ENCODE data around the gene TMEM63A. TPM values are rescaled to one million over a fixed set of nuclear protein-coding genes. Genes with fewer than 3 reads are reported as not detected.

TMEM63A gene
- total RNA-seq, 1 experiment from 2014 or later: 93.9 TPM

DNA sequence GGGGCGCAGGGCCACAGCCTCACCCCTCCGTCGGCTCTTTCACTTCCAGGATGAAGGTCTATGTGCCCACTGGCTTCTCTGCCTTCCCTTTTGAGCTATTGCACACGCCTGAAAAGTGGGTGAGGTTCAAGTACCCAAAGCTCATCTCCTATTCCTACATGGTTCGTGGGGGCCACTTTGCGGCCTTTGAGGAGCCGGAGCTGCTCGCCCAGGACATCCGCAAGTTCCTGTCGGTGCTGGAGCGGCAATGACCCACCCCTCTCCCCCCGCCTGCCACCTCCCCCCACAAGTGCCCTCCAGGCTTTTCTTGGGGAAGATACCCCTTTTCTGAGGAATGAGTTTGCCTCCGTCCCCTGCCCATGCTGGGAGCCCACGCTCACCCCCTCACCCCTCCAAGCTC, 37.1 kb downstream of the TMEM63A start:
- Histone ChIP-seq H3K4me3 (ENCODE audit: low read depth, low read length) (no peak overlapping the region), H3K27me3 (replicated peaks; ENCODE audit: control insufficient read depth, insufficient read depth, low read length) (no peaks in the 10 kb centered on the region), H3K9me3 (no peaks in the 10 kb centered on the region), H3K4me1 (no peaks in the 10 kb centered on the region), H3K36me3 (ENCODE audit: control insufficient read depth, insufficient read depth, low read length) (no peaks in the 10 kb centered on the region; the same call in 1 of the 2 replicates)
- ChIA-PET CTCF (interaction anchor here (0.6 kb wide), 1 partner anchor 9 kb away, joined by 3 read pairs; no protein-coding TSS in a partner anchor), POLR2A (no interaction called here)
- BruUV-seq (replicated peaks): no TSS peak
- H3K4me1 Mint-ChIP-seq (ENCODE audit: low read depth, unreplicated experiment): no peaks in the 10 kb centered on the region
- H3K4me3 Mint-ChIP-seq (ENCODE audit: unreplicated experiment): no peak overlapping the region
- no peaks in the 10 kb centered on the region for H3K9me3 Mint-ChIP-seq (ENCODE audit: unreplicated experiment)
- intact Hi-C loops (cut with micrococcal nuclease; ENCODE audit: unreplicated experiment): loop anchor here (5.0 to 10.0 kb wide), 2 partner anchors 132 to 290 kb away; no protein-coding TSS in a partner anchor
- H3K36me3 Mint-ChIP-seq (ENCODE audit: insufficient read depth, unreplicated experiment): peaks cover 89% of the 10 kb centered on the region
- TF ChIP-seq CTCF (IDR thresholded peaks at IDR 0.05; ENCODE audit: insufficient read depth in 1 of 2, low read depth in 1 of 2, low read length in 1 of 2, severe bottlenecking in 1 of 2, unreplicated experiment in 1 of 2): no peak
- H3K27me3 Mint-ChIP-seq (ENCODE audit: insufficient read depth, unreplicated experiment): no peaks in the 10 kb centered on the region
- no peak overlapping the region for H3K27ac Mint-ChIP-seq (ENCODE audit: unreplicated experiment)
- no peak for DNase-seq

DNA sequence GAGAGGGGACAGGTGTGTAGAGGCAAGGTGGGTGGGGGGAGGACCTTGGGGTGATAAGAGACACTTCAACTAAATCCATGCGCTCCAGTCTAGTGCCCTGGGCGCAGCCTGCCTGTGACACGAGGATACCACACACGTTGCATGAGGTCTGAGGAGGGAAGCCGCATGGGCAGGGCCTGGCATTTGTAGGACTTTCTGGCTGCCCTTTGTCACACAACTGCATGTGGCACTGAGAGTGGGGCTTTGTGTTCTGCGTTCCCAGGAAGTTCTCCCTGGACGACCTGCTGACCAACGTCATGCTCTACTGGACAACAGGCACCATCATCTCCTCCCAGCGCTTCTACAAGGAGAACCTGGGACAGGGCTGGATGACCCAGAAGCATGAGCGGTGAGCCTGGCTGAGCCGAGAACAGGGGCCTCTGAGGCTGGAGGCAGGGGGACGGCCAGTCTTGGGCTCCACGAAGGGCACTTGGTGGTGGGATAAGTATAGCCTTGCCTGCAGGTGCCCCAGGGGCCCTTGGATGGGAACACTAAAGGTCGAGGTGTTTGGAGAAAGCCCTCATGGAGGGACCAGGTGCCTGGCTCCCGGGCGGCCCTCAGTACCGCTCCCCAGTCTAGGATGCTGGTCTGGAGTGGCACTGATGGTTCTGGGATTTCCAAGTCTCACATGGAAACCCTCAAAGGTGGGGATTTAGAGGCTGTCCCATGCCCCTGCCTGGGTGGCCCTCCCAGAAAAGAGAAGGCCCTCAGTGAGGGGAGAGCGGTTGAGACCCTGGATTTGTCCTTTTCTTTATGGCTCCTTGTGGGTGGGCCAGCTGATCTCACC, 37.7 kb downstream of the TMEM63A start:
- CTCF ChIA-PET: interaction anchor here (0.6 kb wide), 1 partner anchor 10 kb away, joined by 3 read pairs; no protein-coding TSS in a partner anchor
- H3K36me3 Mint-ChIP-seq (ENCODE audit: insufficient read depth, unreplicated experiment): peaks cover 82% of the 10 kb centered on the region
- no peaks in the 10 kb centered on the region for H3K4me1 Mint-ChIP-seq (ENCODE audit: low read depth, unreplicated experiment)
- H3K9me3 Mint-ChIP-seq (ENCODE audit: unreplicated experiment): no peaks in the 10 kb centered on the region
- no peak overlapping the region for H3K4me3 ChIP-seq (ENCODE audit: low read depth, low read length)
- H3K4me1 ChIP-seq: no peaks in the 10 kb centered on the region
- no peak for TF ChIP-seq CTCF (IDR thresholded peaks at IDR 0.05; ENCODE audit: insufficient read depth in 1 of 2, low read depth in 1 of 2, low read length in 1 of 2, severe bottlenecking in 1 of 2, unreplicated experiment in 1 of 2)
- BruUV-seq (replicated peaks): no TSS peak
- DNase-seq: no peak
- no peaks in the 10 kb centered on the region for H3K27me3 ChIP-seq (replicated peaks; ENCODE audit: control insufficient read depth, insufficient read depth, low read length)
- no peaks in the 10 kb centered on the region for H3K27me3 Mint-ChIP-seq (ENCODE audit: insufficient read depth, unreplicated experiment)
- POLR2A ChIA-PET: no interaction called here
- no peak overlapping the region for H3K27ac Mint-ChIP-seq (ENCODE audit: unreplicated experiment)
- H3K9me3 ChIP-seq: no peaks in the 10 kb centered on the region
- intact Hi-C loops (cut with micrococcal nuclease; ENCODE audit: unreplicated experiment): loop anchor here (5.0 to 10.0 kb wide), 2 partner anchors 133 to 290 kb away; no protein-coding TSS in a partner anchor
- H3K36me3 ChIP-seq (ENCODE audit: control insufficient read depth, insufficient read depth, low read length): peaks cover under 1% of the 10 kb centered on the region; the same call in 1 of the 2 replicates
- no peak overlapping the region for H3K4me3 Mint-ChIP-seq (ENCODE audit: unreplicated experiment)

GRCh38 chr1:225843426-225843795, 38.8 kb downstream of the TMEM63A start:
- ChIA-PET POLR2A (no interaction called here), CTCF (no interaction called here)
- peak overlapping the region; percentile 36 for H3K27ac Mint-ChIP-seq (ENCODE audit: unreplicated experiment)
- no peak for TF ChIP-seq CTCF (IDR thresholded peaks at IDR 0.05; ENCODE audit: insufficient read depth in 1 of 2, low read depth in 1 of 2, low read length in 1 of 2, severe bottlenecking in 1 of 2, unreplicated experiment in 1 of 2)
- no peak overlapping the region for H3K4me3 Mint-ChIP-seq (ENCODE audit: unreplicated experiment)
- Histone ChIP-seq H3K9me3 (no peaks in the 10 kb centered on the region), H3K27me3 (replicated peaks; ENCODE audit: control insufficient read depth, insufficient read depth, low read length) (no peaks in the 10 kb centered on the region), H3K36me3 (ENCODE audit: control insufficient read depth, insufficient read depth, low read length) (peaks cover 2% of the 10 kb centered on the region; the same call in 1 of the 2 replicates), H3K4me3 (ENCODE audit: low read depth, low read length) (no peak overlapping the region), H3K4me1 (no peaks in the 10 kb centered on the region)
- H3K36me3 Mint-ChIP-seq (ENCODE audit: insufficient read depth, unreplicated experiment): peaks cover 73% of the 10 kb centered on the region
- BruUV-seq (replicated peaks): no TSS peak
- no peak for DNase-seq
- no peaks in the 10 kb centered on the region for H3K4me1 Mint-ChIP-seq (ENCODE audit: low read depth, unreplicated experiment)
- H3K9me3 Mint-ChIP-seq (ENCODE audit: unreplicated experiment): no peaks in the 10 kb centered on the region
- H3K27me3 Mint-ChIP-seq (ENCODE audit: insufficient read depth, unreplicated experiment): no peaks in the 10 kb centered on the region
- intact Hi-C loops (cut with micrococcal nuclease; ENCODE audit: unreplicated experiment): loop anchor here (10.0 kb wide), 1 partner anchor 289 kb away; no protein-coding TSS in a partner anchor
